ENCODE results near the gene FMC1.

GRCh38 chr7:139389091-139389490 lies 48.0 kb downstream of the FMC1 start:
- TF ChIP-seq POLR2A (IDR thresholded peaks at IDR 0.05) = no peak
- TF ChIP-seq, protein P1, sequence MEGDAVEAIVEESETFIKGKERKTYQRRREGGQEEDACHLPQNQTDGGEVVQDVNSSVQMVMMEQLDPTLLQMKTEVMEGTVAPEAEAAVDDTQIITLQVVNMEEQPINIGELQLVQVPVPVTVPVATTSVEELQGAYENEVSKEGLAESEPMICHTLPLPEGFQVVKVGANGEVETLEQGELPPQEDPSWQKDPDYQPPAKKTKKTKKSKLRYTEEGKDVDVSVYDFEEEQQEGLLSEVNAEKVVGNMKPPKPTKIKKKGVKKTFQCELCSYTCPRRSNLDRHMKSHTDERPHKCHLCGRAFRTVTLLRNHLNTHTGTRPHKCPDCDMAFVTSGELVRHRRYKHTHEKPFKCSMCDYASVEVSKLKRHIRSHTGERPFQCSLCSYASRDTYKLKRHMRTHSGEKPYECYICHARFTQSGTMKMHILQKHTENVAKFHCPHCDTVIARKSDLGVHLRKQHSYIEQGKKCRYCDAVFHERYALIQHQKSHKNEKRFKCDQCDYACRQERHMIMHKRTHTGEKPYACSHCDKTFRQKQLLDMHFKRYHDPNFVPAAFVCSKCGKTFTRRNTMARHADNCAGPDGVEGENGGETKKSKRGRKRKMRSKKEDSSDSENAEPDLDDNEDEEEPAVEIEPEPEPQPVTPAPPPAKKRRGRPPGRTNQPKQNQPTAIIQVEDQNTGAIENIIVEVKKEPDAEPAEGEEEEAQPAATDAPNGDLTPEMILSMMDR (IDR thresholded peaks at IDR 0.05) = no peak
